Activated CD8-positive, alpha-beta memory T cell treated with anti-CD3 and anti-CD28 coated beads, Interleukin-2, amount 50 U/mL, for 4 hours (primary cell): ENCODE data around the gene SPN.
"Not testable (repeated sequence)": the region's sequence is repeated elsewhere in the genome, so short reads cannot be mapped to it uniquely, and the experiment has no call there.

Experiments used
- DNase-seq: peaks from one replicate; pipeline ENCODE4 v3.0.0-alpha.2; 2020

The SPN gene

GRCh38 chr16:29649588-29650494, 13.2 kb upstream of the SPN start:
- no peak for DNase-seq

GRCh38 chr16:29650771-29651170, 12.3 kb upstream of the SPN start:
- no peak for DNase-seq

GRCh38 chr16:29651774-29652349, 11.2 kb upstream of the SPN start:
- no peak for DNase-seq

- no peak for DNase-seq
Measured at GRCh38 chr16:29653471-29653870, 9.6 kb upstream of the SPN start.

GRCh38 chr16:29653890-29654289, 9.2 kb upstream of the SPN start:
- DNase-seq = not testable (repeated sequence)

- DNase-seq = no peak
Measured at GRCh38 chr16:29656688-29657523, 6.1 kb upstream of the SPN start.

GRCh38 chr16:29658705-29659104, 4.3 kb upstream of the SPN start:
- DNase-seq = no peak

GRCh38 chr16:29662000-29662728, 883 bp upstream of the SPN start:
- no peak for DNase-seq

GRCh38 chr16:29662729-29663015, 375 bp upstream of the SPN start:
- DNase-seq = peak; percentile 32

- no peak for DNase-seq
Measured at GRCh38 chr16:29663807-29664090, 702 bp downstream of the SPN start.

- peak; percentile 48 for DNase-seq
Measured at GRCh38 chr16:29664091-29664921, 1.3 kb downstream of the SPN start.

- peak; percentile 27 for DNase-seq
Measured at GRCh38 chr16:29665294-29666077, 2.4 kb downstream of the SPN start.

- DNase-seq = not testable (repeated sequence)
Measured at GRCh38 chr16:29667322-29667610, 4.2 kb downstream of the SPN start.

GRCh38 chr16:29667755-29668154, 4.7 kb downstream of the SPN start:
- no peak for DNase-seq

- no peak for DNase-seq
Measured at GRCh38 chr16:29668267-29668666, 5.2 kb downstream of the SPN start.

- no peak for DNase-seq
Measured at GRCh38 chr16:29673501-29673900, 10.5 kb downstream of the SPN start.

GRCh38 chr16:29674188-29674587, 11.1 kb downstream of the SPN start:
- DNase-seq = no peak

GRCh38 chr16:29675811-29676643, 13.0 kb downstream of the SPN start:
- DNase-seq = no peak

GRCh38 chr16:29676989-29677785, 14.1 kb downstream of the SPN start:
- no peak for DNase-seq

- DNase-seq = no peak
Measured at GRCh38 chr16:29678691-29679267, 15.7 kb downstream of the SPN start, which contains the start of gene QPRT. TSS of gene QPRT (plus strand) at chr16:29679180. CDS start at chr16:29679198, 18 bp downstream.
